GM19328 (cell line): ENCODE data around the gene SNHG17.

Experiments used
- ATAC-seq: cut with Tn5 transposase; IDR thresholded peaks from one replicate; pipeline ENCODE4 v1.9.1; 2021; ENCODE audit warnings: mild to moderate bottlenecking, moderate library complexity; ENCODE audit not compliant: unreplicated experiment

SNHG17 gene

DNA sequence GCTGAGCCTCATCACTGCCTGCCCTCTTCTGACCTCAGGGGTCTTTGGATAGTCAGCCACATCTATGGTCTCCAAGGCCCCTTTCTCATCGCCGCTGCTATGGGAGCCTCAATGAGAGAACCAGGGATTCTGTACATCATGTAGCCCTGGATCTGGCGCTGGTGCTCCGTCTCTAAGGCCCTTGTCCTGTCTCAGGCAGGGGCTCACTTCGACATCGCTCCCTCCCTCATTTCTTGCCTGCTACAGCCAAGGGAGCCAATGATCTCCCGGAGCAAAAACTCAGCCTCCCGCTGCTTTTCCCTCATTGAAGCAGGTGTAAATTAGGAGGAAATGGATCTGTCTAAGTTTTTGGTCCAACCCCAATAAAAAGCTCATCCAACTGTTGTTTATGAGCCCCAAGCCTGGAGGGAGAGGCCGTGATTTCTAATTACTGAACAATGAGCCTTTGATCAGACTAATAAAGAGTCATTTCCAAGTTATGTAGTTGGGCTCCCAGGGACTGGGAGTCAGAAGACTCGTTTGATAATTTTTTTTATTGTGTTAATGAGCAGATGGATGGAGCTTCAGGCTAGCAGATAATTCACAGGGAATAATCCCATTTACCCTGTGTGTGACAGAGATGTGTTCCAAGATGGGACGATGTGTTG, 58.0 kb downstream of the SNHG17 start:
- no peak for ATAC-seq

DNA sequence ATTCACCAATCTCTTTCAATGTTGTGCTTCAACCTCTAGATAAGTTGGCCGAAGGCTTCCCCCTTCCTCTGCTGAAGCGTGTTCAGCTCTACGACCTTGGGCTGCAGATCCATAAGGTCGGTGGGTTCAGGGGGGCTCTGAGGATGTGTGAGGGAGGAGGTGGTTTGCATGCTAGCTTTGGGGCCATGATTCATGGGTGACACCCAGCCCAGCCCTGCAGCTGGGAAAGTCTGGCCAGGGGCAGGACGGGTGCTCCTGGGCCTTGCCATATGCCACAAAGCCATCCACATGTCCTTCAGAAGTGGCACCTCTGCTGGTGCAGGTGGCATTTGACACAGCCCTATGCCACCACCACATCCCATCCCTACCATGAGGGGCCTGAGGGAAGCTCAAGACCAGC, 61.2 kb downstream of the SNHG17 start:
- no peak for ATAC-seq

DNA sequence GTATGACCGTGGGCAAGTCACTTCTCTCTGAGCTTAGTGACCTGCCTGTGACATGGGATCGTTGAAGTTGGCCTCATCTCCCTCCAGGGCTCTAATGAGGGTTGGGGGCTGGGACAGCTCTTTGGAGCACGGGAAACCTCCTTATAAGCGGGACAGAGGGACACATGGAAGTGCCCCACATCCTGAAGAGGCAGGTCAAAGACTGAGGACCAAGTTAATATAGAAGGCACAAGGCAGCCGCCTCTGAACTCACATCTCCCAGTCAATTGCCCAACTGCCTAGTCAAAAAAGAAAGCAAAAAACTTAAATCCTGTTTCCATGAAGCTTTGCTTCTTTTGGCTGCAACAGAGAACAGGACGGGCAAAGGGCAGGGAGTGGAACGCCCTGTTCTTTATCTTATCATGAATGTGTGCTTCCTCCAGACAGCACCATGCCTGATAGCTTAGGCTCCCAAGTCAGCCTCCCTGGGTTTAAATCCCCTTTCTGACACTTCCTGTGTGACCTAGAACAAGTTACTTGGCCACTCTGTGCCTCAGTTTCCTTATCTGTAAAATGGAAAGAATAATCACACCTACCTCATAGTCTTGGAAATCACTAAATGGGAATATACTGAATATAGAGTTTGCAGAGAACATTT, 61.8 kb downstream of the SNHG17 start:
- no peak for ATAC-seq

DNA sequence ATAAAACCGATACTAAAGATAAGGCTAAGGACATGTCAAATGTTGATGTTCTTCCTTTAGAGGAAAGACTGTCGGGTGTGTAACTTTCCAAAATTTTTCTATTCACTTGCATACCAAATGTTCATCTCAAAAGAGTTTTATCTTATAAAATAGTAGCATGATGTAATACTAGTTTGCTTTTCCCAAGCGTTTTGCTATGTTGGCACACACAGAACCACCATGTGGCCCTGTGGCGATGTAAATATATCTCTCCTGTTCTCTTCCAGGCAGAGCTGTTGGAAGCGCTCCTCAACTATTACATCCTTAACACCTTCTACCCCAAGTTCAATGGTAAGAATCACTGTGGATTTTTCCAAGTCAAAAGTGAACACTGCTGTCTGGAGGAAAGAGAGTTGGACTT, 62.3 kb downstream of the SNHG17 start:
- ATAC-seq, result no peak
